PC-3 (cell line): ENCODE measurements around the gene SLC9A9.

Experiments used
- CTCF ChIP-seq: fragments of 300-600 bp; sonication (generic); conservative IDR thresholded peaks from 2 replicates; pipeline ENCODE4 v1.5.1; 2017; ENCODE audit warnings: antibody characterized with exemption, low read depth, mild to moderate bottlenecking, low read length
- EZH2 ChIP-seq: fragments of 300-600 bp; sonication (generic); IDR thresholded peaks from one replicate; pipeline ENCODE4 v1.6.1; 2017; ENCODE audit warnings: antibody characterized with exemption, mild to moderate bottlenecking, low read length; ENCODE audit not compliant: unreplicated experiment
- EZH2phosphoT487 ChIP-seq: fragments of 300-600 bp; sonication (generic); IDR thresholded peaks from 2 replicates; pipeline ENCODE4 v1.6.1; 2018; ENCODE audit warnings: mild to moderate bottlenecking, antibody characterized with exemption, low read length, borderline replicate concordance

- no peak for TF ChIP-seq CTCF
- no peak for TF ChIP-seq EZH2
- no peak for TF ChIP-seq EZH2phosphoT487
Observed at GRCh38 chr3:143786219-143787191, 61.8 kb downstream of the SLC9A9 start.
